Right ventricle myocardium inferior (tissue), 1 donor: ENCODE measurements around the gene ZRANB2. TPM values are rescaled to one million over a fixed set of nuclear protein-coding genes. Genes with fewer than 3 reads are reported as not detected.
A peak's percentile ranks its signal among the peaks of the same experiment; 100 is the strongest.

Experiments used
- ATAC-seq: fragments of 200-7000 bp; cut with Tn5 transposase; one replicate; pipeline ENCODE4 v1.9.1; 2020; ENCODE audit warnings: mild to moderate bottlenecking, moderate library complexity
- DNase-seq: peaks from one replicate; pipeline ENCODE4 v3.0.0; 2021; ENCODE audit errors: missing footprints
- intact Hi-C: fragments of 100-400 bp; cut with DNase I; formaldehyde crosslinking; loops from one replicate; pipeline ENCODE4 v1.11.0; 2022
- long read RNA-seq: library from polyadenylated mRNA; unstranded; transcript quantifications from one replicate; pipeline ENCODE4 v2.0.0, GENCODE V29; 2021
- total RNA-seq: library from RNA; stranded (reverse); fragmentation: NEBNext Ultra II Directional; extraction: Animal tissue kit (Norgen Biotek cat#: 25700); gene quantifications from one replicate; pipeline ENCODE4 v1.2.1, GENCODE V29; 2021
- donor health status: DM: no; HTN: yes; CAD: no; lungs with severe emphysema.

ZRANB2 gene, protein sequence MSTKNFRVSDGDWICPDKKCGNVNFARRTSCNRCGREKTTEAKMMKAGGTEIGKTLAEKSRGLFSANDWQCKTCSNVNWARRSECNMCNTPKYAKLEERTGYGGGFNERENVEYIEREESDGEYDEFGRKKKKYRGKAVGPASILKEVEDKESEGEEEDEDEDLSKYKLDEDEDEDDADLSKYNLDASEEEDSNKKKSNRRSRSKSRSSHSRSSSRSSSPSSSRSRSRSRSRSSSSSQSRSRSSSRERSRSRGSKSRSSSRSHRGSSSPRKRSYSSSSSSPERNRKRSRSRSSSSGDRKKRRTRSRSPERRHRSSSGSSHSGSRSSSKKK
- 46.5 TPM for total RNA-seq
- long read RNA-seq, transcript ZRANB2-202 (10 exons, 3,078 nt) = minor isoform, 6 of 27 reads
- long read RNA-seq, transcript ZRANB2-201 (11 exons, 2,821 nt) = major isoform, 14 of 27 reads
- long read RNA-seq, partial matches to known transcripts = 2 of 27 reads
- long read RNA-seq, other reads (novel, unspliced or antisense) = 5 of 27 reads

DNA sequence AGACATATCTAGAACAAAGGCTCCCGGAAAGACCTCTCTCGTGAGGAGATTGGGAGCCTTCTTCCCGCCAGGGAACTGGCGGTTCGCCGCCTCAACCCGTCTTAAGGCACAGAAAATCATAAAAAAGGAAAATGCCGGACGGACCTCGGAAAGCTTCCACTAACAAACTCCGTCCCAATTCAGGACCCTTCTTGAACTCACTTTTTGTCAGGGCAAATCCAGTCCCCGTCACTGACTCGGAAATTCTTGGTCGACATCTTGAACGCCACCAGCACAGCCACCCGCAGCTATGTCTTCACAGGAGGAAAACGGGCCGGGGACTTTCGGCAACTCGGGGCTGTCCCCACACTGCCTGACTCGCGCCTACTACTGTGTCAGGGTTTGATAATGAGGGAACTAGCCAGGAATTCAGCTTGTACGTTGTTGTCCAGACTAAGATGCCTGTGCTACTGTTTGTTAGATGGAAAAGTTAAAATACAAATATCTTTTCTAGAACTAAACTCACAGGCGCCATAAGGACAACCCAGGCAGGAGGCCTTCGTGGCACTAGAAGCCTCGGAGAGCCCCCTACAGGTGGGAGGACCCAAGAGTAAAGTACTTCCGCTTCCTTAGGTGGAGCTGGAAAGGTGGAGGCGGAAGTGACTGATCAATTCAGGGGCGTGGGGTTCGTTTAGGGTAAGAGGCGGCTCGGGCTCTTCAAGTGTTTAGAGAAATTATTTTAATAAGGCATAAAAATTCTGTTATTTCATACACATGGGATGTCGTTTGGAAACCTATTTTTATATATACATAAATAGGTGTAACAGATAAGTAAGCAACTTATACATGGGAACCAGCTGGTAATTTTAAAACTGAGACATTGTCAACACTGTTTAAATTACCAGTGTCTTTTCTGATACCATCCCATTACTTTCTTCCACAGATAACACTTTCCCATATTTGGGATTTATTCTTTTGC lies at the start of gene ZRANB2:
Gene ZRANB2, minus strand, starts transcription at position 297 of the 958 bp plus-strand sequence. Its CDS starts 40 bp downstream, at position 257.
- peak; percentile 91 for DNase-seq
- ATAC-seq = peak; percentile 98
- intact Hi-C loops = loop anchor here (10.0 kb wide), 1 partner anchor 444 kb away; no protein-coding TSS in a partner anchor

DNA sequence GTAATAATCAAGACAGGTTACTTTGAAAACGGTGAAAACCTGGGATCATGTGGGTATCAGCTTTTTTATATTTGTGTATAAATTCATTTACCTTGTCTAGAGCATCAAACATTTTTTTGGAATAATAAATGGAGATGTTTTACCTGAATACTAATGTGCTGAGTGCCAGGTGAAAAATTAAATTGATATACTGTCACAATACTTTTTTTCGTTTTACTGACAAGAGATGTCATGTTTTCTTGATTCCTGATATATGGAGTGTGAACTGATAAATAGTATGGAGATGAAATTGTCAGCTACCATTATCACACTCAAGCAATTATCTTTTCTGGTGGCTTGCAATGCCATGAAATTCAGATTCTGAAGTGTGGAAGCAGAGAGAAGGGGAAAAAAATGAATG lies 47.2 kb upstream of the ZRANB2 start:
- no peak for DNase-seq
- intact Hi-C loops = no loop called here
- ATAC-seq = no peak

DNA sequence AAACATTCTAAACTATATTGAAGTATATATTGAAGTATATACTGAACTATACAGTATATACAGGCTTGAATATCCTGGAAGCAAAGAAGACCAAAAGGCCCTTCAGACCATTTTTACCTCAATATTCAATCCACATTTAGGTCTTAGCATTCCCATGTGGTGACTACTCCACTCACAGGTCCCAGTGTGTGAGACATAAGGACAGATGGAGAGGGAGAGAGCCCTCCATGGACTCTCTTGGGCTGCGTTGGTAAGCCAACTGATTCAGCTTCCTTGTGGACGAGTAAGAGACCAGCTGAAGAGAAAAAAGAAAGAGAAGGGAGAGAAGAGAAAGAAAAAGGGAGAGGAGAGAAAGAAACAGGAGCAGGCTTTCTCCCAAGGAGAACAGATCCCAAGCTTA lies 37.3 kb upstream of the ZRANB2 start:
- ATAC-seq (no peak), DNase-seq (no peak)
- intact Hi-C loops = no loop called here

DNA sequence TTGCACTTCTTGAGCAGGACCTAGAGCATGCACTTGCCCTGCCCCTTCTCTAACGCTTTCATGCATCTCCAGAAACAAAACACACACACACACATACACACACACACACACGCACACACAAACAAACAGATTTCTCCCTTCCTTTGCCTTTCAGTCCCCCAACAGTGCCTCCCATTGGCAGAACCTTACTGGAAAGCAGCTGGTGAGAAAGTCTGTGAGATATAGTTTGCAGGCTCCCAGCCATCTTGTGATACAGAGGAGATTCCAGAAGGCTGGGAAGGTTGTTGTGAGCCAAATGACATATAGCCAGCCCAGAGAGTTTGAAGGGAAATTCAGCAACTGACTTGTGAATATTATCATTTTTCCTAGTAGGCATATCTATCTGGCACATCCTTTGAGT lies 35.9 kb upstream of the ZRANB2 start:
- ATAC-seq (no peak), DNase-seq (no peak)
- intact Hi-C loops = no loop called here

DNA sequence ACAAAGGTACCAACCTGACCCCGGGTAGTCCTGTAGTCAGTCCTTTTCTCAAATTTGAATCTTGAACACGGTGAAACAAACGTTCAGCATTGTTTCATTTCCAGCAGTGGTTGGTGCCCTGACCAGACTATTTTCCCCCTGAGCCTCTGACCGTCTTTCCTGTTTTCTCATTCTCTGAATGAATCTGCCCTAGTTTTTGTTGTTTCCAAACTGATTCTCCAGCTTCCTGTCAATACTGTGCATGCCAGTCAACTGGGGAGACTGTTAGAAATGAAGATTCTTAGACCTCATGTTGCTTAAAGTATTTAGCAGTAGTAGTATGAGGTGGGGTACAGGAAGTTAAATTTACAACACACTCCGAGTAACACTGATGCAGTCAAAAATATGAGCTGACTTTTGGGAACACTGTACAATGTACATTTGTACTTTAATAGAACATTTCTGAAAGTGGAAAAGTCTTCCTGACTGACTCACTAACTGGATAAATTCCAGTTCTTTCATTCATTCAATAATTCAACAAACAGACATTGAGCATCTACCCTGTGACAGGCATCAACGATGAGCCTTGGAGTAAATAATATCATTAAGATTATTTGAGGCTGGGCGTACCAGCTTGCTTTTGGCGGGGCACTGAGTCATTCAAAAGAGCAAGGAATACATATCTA lies 26.0 kb upstream of the ZRANB2 start:
- intact Hi-C loops = no loop called here
- ATAC-seq = no peak
- DNase-seq = no peak

DNA sequence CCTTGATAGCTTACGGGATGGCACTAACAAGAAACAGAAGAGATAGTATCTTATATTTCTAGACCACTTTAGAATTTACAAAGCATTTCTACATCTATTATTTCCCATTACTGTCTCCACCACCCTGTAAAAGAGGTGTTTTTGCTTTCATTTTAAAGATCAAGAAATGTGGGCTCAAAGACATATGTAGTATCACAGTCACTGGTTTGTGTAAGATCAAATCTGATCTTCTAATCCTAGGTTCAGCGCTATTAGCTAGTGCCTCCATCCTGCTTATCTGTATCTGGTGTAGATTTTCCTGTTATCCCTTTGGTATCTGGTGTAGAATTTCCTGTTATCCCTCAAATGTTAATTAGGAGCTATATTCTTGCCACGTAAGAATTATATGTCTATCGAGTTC lies 23.6 kb upstream of the ZRANB2 start:
- intact Hi-C loops = no loop called here
- ATAC-seq (no peak), DNase-seq (no peak)

DNA sequence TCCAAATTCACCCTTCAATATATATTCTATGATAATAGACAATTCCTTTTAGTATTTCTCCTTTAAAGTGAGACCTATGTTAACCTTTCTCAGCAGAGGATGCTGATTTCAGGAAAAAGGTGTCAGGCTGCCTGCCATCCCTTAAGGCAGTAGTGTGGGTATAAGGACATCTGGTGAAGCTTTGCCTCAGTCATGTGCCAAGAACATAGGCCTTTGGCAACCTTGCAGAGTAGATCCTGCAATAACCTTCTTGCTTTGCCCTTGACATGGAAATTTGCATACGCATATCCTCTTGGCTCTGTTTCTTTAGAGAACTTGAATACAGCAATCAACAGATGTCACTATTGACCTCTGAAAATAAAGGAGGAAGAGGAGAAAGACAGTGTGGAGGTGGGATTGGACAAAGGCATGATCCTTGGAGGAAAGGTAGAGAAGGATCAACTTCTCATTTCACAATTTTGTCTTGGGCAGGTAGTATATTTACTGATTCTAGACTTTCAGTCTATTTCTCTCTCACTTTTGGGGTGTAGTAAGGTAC lies 21.1 kb upstream of the ZRANB2 start:
- ATAC-seq (no peak), DNase-seq (no peak)
- intact Hi-C loops = no loop called here

DNA sequence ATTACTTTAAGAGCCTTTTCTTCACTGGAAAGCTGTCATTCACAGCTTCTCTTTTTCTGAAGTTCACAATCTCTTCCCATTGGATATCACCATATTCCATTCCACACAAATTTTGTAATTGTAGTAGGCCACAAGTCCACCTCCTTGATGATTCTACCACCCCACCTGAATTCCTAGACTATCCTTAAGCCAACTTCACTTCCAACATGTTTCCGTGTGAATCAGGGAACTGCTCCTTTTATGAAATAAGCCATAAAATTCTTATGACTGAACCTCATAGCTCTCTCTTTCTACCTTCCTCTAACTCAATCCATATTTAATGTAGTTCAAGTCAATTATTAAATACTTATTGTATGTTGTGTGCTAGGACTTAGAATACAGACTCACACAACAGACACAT lies 16.6 kb upstream of the ZRANB2 start:
- intact Hi-C loops = no loop called here
- no peak for DNase-seq
- ATAC-seq = no peak

DNA sequence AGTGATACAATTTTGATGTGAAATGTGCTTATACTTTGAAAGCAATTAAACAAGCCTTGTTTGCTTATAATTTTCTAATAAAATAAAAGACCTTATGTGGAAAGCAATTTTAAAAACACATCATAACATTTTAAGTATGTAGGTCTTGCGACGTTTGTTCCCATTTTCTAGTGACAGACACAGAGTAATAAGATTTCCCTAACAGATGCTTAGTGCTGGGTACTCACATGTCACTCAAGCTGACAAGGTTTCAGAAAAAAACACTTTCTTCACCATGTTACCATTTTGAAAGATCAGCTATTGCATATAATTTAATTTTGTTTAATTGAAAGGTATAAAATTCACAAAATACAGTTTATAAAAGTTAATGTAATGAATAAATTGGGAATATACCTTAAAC lies 14.1 kb upstream of the ZRANB2 start:
- no peak for ATAC-seq
- intact Hi-C loops = no loop called here
- DNase-seq = no peak

DNA sequence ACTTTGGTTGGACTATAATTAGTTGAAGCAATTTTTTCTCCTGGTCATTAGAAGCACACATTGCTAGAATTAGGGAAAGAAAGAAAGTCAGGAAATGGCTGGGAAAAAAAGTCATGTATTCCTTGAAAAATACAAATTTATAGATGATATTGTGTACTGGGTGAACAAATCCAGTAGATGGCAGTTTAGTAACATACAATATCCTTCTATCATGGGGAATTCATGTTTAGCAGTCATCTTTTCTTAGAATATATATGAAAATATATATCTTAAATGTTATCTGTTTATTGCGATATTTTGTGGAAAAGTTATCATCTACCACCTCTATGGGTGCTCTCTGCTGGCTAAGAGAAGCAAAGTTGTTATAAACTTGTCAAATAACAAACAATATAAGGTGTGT lies 13.1 kb upstream of the ZRANB2 start:
- no peak for ATAC-seq
- intact Hi-C loops = no loop called here
- DNase-seq = no peak

DNA sequence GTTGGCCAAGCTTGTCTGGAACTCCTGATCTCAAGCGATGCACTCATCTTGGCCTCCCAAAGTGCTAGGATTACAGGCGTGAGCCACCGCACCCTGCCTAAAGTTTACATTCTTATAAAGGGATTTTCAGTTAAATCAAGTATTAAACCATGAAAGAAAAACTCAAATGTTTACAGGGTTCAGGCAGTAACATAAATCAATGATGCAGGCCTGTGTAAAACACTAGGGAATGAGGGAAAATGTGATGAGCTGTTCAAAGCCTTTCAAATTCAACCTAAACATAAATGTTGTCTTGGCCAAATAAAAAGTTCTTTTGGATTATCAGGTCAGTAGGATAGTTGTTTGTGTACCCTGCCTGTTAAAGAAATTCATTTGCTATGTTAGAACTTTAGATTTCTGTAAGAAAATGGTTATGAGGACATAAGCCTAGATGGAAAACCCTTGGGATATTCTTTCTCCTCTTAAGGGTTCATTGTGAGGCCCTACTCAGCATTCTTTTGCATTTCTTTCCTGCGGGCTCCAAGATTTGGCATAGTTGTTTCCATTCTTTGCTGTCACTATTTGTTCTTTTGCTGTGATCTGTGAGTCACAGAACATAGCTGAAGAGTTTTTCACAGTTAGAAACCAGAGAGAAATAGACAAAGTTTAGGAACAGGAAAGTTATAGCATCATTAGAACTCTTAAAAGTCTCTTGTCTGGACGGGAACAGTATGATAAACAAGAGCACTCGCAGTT lies 8.9 kb upstream of the ZRANB2 start:
- ATAC-seq (no peak), DNase-seq (no peak)
- intact Hi-C loops = loop anchor here (10.0 kb wide), 1 partner anchor 435 kb away; no protein-coding TSS in a partner anchor

DNA sequence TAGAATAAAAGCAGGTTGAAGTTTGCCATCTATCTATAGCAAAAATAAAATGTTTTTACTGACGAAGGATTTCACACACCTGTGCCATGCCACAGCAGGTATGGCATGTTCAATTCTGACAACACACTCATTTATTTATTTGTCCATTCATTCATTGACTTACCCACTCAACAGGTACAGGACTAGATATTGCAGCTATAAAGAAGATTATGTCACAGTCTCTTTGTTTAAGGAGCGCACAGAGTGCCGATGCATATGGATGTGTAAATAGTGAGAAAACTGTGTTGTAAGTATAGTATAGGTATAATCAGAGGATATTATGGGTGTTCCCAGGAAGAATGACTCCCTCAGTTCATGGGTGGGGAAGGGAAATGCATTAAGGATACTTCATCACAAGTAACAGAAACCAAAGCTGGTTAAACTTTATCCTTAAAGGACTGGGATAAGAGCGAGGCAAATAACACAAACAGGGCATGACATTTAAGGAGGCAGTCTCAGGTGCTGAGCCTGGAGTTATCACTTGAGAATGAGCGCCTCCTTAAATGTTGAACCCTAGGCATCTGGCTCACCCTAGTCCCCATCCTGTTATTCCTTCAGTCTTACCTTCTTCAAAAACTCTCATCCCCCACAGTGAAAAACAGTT lies 7.9 kb upstream of the ZRANB2 start:
- ATAC-seq = no peak
- no peak for DNase-seq
- intact Hi-C loops = loop anchor here (10.0 kb wide), 1 partner anchor 436 kb away; no protein-coding TSS in a partner anchor

DNA sequence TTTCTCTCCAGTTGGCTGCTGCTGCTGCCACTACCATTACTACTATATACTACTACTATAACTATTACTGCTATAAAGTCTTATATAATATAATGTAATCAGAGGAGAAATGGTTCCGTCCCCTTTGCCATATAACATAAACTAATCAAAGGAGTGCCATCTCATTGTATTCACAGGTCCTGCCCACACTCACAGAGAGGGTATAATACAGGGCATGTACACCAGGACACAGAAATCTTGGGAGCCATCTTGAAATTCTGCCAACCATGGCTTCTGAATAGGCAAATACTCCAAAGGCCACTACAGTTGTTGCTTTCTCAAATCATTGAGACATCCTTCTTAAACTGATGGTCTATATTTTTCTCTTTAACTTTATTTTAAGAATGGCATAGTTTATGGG lies 6.9 kb upstream of the ZRANB2 start:
- DNase-seq = no peak
- intact Hi-C loops = loop anchor here (10.0 kb wide), 1 partner anchor 437 kb away; no protein-coding TSS in a partner anchor
- no peak for ATAC-seq

DNA sequence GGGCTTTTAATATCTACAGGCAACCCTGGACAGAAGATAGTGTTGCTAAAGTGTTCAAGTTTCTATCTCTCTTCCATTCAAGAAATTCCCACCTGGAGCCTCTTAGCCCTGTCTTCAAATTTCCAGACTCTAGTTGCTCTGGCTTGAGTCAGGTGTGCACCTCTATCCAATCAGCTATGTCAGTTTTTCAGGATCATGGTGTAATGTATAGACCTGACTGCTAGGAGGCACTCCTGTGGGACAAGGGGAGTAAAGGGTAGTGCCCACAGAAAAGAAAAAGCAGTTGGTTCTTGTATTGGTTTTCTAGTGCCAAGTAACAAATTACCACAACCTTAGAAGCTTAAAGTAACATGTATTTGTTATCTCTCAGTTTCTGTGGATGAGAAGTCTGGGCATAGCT lies 6.2 kb upstream of the ZRANB2 start:
- DNase-seq (no peak), ATAC-seq (no peak)
- intact Hi-C loops = loop anchor here (10.0 kb wide), 1 partner anchor 438 kb away; no protein-coding TSS in a partner anchor

DNA sequence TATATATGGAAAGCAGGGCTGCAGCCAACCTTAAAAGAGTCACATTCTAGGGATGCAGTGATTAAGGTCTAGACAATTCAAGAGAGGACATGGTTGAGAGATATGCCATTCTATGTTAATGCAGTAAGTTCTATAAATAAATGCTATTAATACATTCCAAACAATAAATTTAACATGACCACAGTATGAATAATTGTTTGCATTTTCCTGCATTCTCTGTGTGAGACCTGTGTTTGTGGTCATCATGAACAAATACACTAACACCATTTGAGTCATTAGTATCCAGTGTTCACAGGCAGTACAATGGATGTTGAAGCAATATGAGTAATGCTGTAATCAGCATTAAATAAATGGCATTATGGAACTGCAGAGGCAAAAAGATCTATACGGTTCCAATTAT lies 5.5 kb upstream of the ZRANB2 start:
- ATAC-seq (no peak), DNase-seq (no peak)
- intact Hi-C loops = loop anchor here (10.0 kb wide), 1 partner anchor 438 kb away; no protein-coding TSS in a partner anchor

DNA sequence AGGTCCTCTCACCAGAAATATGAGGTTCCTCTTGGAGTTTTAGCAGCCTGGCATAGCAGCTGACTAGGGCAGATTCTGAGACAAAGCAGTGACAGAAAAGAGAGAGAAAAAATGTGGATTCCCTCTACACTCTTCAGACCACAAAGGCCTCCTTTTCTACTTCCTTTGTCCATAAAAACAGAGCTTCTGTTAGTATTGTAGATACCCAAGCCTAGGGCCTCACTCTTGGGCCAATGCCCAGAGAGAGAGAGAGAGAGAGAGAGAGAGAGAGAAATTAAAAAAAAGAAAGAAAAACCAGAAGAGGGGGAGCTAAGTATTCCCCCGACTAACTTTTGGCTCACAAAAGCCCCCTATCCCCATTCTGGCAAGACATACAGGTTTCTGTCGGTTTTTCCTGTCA lies 2.4 kb upstream of the ZRANB2 start:
- intact Hi-C loops = loop anchor here (10.0 kb wide), 1 partner anchor 442 kb away; no protein-coding TSS in a partner anchor
- ATAC-seq (no peak), DNase-seq (no peak)

DNA sequence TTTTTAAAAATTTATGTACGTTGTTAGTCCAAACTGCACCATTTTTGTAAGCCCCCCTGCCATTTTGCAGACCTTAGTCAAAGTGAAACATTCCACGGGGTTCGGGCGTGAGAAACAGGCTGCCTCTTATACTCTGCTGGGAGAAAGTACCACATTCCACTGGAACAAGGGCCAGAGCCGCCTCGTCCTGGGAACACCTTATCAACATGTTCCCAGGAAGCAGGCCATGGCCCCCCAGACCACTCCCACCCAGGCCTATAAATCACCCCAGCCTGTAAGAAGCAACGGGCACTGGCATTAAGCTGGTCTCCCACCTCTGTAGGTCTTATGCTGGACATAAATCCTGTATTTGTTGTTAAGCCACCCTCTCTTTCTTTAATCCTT lies 854 bp upstream of the ZRANB2 start:
- intact Hi-C loops = loop anchor here (10.0 kb wide), 1 partner anchor 443 kb away; no protein-coding TSS in a partner anchor
- DNase-seq (peak; percentile 48), ATAC-seq (no peak)
